HL-60 (cell line): ENCODE results near the gene PRM1.

Experiments
- CTCF ChIP-seq: IDR thresholded peaks from one replicate; pipeline ENCODE4 v1.5.1; 2011; ENCODE audit warnings: low read length, control low read depth, inconsistent platforms; ENCODE audit not compliant: insufficient read depth
- GABPA ChIP-seq: IDR thresholded peaks from 2 replicates; pipeline ENCODE4 v1.6.1; 2012; ENCODE audit warnings: low read depth
- POLR2AphosphoS5 ChIP-seq: IDR thresholded peaks from 2 replicates; pipeline ENCODE4 v1.6.1; 2012; ENCODE audit warnings: low read depth
- REST ChIP-seq: IDR thresholded peaks from 2 replicates; pipeline ENCODE4 v1.6.1; 2012; ENCODE audit warnings: low read depth; ENCODE audit not compliant: insufficient replicate concordance
- SPI1 ChIP-seq: IDR thresholded peaks from 2 replicates; pipeline ENCODE4 v1.6.1; 2012; ENCODE audit warnings: low read depth, mild to moderate bottlenecking, borderline replicate concordance

- no peak for TF ChIP-seq CTCF
- no peak for TF ChIP-seq POLR2AphosphoS5
- no peak for TF ChIP-seq REST
- no peak for TF ChIP-seq GABPA
- no peak for TF ChIP-seq SPI1
These were observed 27.8 kb downstream of the PRM1 start for GRCh38 chr16:11253009-11253994.
